Upper lobe of right lung (tissue), 1 donor: ENCODE data around the gene SFXN4. TPM values are rescaled to one million over a fixed set of nuclear protein-coding genes. Genes with fewer than 3 reads are reported as not detected.

ENCODE experiments used
- ATAC-seq: fragments of 200-7000 bp; cut with Tn5 transposase; one replicate; pipeline ENCODE4 v1.9.1; 2020; ENCODE audit warnings: mild to moderate bottlenecking, moderate library complexity
- DNase-seq: peaks from one replicate; pipeline ENCODE4 v3.0.0-alpha.2; 2020
- H3K27ac ChIP-seq: fragments of 200-600 bp; one replicate; pipeline ENCODE4 v1.8.0; 2022
- H3K27me3 ChIP-seq: fragments of 200-600 bp; one replicate; pipeline ENCODE4 v1.8.0; 2022; ENCODE audit warnings: mild to moderate bottlenecking
- H3K36me3 ChIP-seq: fragments of 200-600 bp; one replicate; pipeline ENCODE4 v1.8.0; 2022
- H3K4me1 ChIP-seq: fragments of 200-600 bp; one replicate; pipeline ENCODE4 v1.8.0; 2022
- H3K4me3 ChIP-seq: fragments of 200-600 bp; one replicate; pipeline ENCODE4 v1.8.0; 2022; ENCODE audit warnings: mild to moderate bottlenecking
- H3K9me3 ChIP-seq: fragments of 200-600 bp; one replicate; pipeline ENCODE4 v1.8.0; 2022
- intact Hi-C: fragments of 100-400 bp; cut with DNase I; formaldehyde crosslinking; loops from one replicate; pipeline ENCODE4 v1.11.0; 2022
- total RNA-seq: library from RNA; stranded (reverse); fragmentation: NEBNext Ultra II Directional; extraction: Animal tissue kit (Norgen Biotek cat#: 25700); gene quantifications from one replicate; pipeline ENCODE4 v1.2.1, GENCODE V29; 2021
- TF ChIP-seq, protein P1 (sequence below): fragments of 200-600 bp; IDR thresholded peaks from one replicate; pipeline ENCODE4 v1.8.0; 2022; ENCODE audit warnings: antibody characterized with exemption
- donor health status: DM: no; HTN: yes; CAD: no; lungs with severe emphysema.

The SFXN4 gene
- total RNA-seq, 1 donor from 2014 or later, result 20.8 TPM

DNA sequence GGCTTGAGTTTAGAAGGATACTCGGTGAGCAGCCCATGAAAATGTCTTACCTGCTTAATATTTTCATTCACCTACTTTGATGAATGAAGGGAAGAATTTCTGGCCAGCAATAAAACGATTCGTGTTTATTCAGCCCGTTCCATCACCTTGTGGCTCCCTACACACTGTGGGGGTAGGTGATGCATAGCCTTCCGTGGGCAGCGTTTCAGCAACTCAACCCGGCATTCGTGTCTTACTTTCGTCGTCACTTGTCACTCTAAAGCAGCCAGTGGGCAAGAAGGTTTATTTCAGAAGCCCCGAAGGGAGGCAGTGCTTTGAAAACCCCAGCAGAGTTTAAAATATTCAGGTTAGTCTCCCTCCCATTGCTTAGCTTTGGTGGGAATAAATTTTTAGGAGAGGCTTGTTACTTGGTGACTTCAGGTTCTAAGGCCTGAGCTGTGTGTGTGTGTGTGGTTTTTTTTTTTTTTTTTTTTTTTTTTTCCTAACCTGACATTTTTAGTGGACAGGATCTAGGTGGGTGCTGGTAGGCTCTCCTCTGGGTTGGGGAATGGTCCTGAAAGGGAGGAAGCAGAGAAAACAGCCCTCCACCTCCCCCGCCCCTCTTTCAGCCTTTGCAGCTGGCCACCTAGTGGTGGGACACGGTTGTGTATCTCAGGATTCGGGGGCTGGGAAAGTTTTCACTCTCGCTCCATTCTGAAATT lies 43.7 kb upstream of the SFXN4 start:
- Histone ChIP-seq H3K27me3 (no peaks in the 10 kb centered on the region), H3K4me3 (peak overlapping the region; percentile 87), H3K27ac (peak overlapping the region; percentile 84), H3K9me3 (no peaks in the 10 kb centered on the region), H3K4me1 (peaks cover 49% of the 10 kb centered on the region), H3K36me3 (no peaks in the 10 kb centered on the region)
- ATAC-seq (peak; percentile 7), DNase-seq (peak; percentile 69)
- TF ChIP-seq, protein P1, sequence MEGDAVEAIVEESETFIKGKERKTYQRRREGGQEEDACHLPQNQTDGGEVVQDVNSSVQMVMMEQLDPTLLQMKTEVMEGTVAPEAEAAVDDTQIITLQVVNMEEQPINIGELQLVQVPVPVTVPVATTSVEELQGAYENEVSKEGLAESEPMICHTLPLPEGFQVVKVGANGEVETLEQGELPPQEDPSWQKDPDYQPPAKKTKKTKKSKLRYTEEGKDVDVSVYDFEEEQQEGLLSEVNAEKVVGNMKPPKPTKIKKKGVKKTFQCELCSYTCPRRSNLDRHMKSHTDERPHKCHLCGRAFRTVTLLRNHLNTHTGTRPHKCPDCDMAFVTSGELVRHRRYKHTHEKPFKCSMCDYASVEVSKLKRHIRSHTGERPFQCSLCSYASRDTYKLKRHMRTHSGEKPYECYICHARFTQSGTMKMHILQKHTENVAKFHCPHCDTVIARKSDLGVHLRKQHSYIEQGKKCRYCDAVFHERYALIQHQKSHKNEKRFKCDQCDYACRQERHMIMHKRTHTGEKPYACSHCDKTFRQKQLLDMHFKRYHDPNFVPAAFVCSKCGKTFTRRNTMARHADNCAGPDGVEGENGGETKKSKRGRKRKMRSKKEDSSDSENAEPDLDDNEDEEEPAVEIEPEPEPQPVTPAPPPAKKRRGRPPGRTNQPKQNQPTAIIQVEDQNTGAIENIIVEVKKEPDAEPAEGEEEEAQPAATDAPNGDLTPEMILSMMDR, result peak; percentile 81
- intact Hi-C loops, result no loop called here

DNA sequence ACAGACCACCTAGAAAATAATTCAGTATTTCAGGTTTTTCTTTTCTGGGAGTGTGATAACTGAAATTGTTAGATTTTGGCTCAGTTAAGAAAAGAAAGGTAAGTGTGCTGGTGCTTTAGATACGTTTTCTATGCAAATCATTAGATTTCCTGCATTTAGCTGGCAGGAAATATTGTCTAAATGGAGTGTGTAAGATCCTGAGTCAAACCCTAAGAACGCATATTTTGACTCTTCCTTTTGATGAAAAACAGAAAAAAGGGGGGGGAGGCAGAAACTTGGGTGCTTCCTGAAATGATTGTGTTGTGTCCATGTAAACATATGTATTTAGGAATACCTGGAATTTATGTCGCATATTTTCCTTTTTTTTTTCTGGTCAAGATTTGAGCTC lies 43.0 kb upstream of the SFXN4 start:
- intact Hi-C loops, result no loop called here
- no peak for ATAC-seq
- H3K9me3 ChIP-seq, result no peaks in the 10 kb centered on the region
- no peaks in the 10 kb centered on the region for H3K27me3 ChIP-seq
- no peak for DNase-seq
- H3K36me3 ChIP-seq, result no peaks in the 10 kb centered on the region
- peaks cover 43% of the 10 kb centered on the region for H3K4me1 ChIP-seq
- H3K27ac ChIP-seq, result peak overlapping the region; percentile 84
- H3K4me3 ChIP-seq, result peak overlapping the region; percentile 87
- TF ChIP-seq, protein P1, result no peak

DNA sequence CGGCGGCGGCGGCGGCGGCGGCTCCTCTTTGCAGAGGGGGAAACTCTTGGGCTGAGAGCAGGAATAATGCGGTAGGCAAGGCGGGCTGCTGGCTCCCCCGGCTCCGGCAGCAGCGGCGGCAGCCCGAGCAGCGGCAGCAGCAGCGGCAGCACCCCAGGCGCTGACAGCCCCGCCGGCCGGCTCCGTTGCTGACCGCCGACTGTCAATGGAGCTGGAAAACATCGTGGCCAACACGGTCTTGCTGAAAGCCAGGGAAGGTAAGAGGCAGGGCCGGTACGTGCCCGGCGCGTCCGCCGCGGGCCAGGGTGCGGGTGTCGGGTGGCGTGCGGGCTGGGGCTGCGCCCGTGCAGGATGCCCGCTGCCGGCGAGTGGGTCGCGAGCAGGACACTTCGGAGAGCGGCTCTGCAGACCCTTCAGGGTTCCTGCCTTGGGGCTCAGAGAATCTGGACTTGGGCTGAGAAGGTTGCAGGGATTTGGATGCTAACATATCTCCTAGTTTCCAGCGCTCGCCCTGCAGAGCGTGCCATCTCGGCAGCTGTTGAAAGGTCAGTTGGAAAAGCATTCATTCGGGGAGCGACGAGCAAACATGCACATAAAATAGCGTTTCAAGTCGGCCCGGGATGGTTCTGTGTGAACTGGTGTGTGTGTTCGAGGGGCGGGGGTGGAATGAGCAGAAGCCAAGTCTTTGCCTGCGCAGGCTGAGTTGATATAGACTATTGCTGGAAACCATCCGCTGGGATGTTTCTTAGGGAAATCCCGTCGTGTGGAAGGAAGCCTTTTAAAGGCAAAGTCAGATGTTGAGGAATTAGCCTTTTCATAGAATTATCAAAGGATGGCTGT lies 42.4 kb upstream of the SFXN4 start:
- peak overlapping the region; percentile 84 for H3K27ac ChIP-seq
- no peaks in the 10 kb centered on the region for H3K27me3 ChIP-seq
- H3K36me3 ChIP-seq, result no peaks in the 10 kb centered on the region
- peak overlapping the region; percentile 87 for H3K4me3 ChIP-seq
- H3K4me1 ChIP-seq, result peaks cover 38% of the 10 kb centered on the region
- TF ChIP-seq, protein P1, result no peak
- intact Hi-C loops, result no loop called here
- no peaks in the 10 kb centered on the region for H3K9me3 ChIP-seq
- DNase-seq (peak; percentile 75), ATAC-seq (peak; percentile 4)

DNA sequence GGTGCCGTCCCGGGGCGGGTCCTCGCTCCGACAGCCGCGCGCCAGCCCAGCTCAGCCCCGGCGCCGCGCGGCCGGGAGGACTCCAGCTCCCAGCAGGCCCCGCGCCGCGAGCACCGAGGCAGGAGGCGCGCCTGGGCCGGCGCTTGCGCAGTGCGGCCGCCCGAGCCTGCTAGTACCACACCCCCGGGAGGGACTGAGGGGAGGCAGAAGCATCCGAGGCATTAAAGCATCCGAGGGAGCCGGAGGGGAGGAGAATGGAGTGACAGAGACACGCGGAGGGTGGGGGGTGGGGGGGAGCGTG lies 41.8 kb upstream of the SFXN4 start, which contains the start of gene GRK5:
Gene GRK5, plus strand, starts transcription at position 206 of the 301 bp plus-strand sequence. CDS start 347 bp downstream, outside the sequence.
- DNase-seq (peak; percentile 97), ATAC-seq (peak; percentile 96)
- intact Hi-C loops, result no loop called here
- Histone ChIP-seq H3K27ac (peak within 1 kb of the TSS; percentile 91), H3K4me3 (peak within 1 kb of the TSS; percentile 87), H3K36me3 (no peaks in the 10 kb centered on the region), H3K4me1 (peaks cover 32% of the 10 kb centered on the region), H3K27me3 (no peaks in the 10 kb centered on the region), H3K9me3 (no peaks in the 10 kb centered on the region)
- TF ChIP-seq, protein P1, result no peak

DNA sequence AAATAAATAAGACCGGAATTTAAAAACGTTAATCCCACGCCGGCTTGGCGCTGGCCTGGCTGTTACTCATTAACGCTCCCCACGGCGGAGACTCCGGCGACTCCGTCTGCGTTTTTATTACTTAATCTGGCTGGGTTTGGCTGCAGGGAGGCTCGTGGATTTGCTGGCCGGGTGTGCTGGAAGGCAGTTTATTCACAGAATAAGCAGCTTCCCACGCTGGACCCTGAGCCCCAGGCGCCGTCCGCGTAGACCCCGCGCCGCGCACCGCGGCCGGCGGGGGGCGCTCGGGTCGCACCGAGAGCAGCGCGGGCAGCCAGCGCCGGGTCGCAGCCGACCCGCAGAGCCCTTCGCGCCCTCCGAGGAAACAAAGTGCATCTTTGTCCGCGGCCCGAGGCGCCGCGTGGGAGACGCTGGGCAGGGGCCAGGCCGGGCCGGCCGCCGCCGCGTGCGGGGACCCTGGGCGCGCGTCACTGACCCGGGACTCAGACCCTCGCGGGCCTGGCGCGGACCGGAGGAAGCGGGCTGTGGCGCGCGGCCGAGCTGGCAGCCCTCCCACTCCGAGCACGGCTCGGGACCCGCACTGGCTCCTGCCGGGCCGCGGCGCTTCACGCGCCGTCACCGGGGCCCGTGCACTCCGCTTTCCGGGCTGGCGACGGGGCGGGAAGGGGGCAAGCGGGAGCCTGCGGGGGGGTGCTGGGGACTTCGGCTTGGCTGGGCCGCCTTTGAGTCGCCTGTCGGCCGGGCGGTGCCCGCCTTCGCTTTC lies 41.3 kb upstream of the SFXN4 start:
- TF ChIP-seq, protein P1, result peak; percentile 67
- ATAC-seq, result peak; percentile 81
- intact Hi-C loops, result no loop called here

More for the DNA sequence above, 41.3 kb upstream of the SFXN4 start:
- Histone ChIP-seq H3K4me1 (peaks cover 27% of the 10 kb centered on the region), H3K36me3 (no peaks in the 10 kb centered on the region), H3K27ac (peak overlapping the region; percentile 91), H3K9me3 (no peaks in the 10 kb centered on the region), H3K27me3 (no peaks in the 10 kb centered on the region), H3K4me3 (peak overlapping the region; percentile 87)
- DNase-seq, result peak; percentile 88
